OCI-M2 (cell line): ENCODE results near the gene SCGB1C2.
"Not testable (repeated sequence)": the region's sequence is repeated elsewhere in the genome, so short reads cannot be mapped to it uniquely, and the experiment has no call there.

Experiments used
- DNase-seq: peaks from one replicate; lab custom pipeline; 2025; ENCODE audit not compliant: unreplicated experiment; lab: John Stamatoyannopoulos, UW

The SCGB1C2 gene

DNA sequence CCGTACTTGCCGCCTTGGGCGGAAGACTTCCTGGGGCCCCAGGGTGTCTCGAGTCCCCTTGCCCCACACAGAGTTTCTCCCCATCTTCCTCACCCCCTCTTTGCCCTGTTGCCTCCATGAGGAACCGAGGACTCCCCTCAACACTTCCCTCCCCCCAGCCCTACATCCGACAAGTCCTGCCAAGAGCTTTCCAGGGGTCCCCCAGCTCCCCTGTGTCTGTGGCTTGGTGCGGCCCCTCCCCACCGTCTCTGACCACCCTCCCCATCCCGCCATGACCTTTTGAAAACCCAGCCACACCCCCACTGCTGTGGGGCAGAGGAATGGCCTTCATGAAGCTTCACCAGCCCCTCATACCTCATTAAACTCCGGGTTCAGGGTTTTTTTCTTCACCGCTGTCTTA lies 11.4 kb downstream of the SCGB1C2 start:
- DNase-seq = no peak

DNA sequence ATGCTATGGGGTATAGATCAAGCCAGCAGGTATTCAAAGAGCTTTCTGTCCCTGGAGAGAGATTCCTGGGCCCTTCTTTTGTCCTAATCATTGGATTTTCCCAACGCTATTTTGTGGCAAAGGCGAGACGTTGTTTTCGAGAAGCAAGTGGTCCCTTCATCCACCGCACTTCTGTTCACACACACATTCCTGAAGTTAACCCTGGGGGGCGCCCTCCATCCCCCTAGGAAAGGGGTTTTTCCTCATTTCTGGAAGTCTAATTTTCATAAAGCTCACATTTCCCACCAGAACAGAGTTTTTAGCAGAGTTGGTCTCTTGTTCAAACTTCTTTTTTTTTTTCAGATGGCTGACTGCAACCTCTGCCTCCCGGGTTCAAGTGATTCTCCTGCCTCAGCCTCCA lies 11.9 kb downstream of the SCGB1C2 start:
- DNase-seq = no peak

GRCh38 chr17:149897-150584 lies 12.7 kb downstream of the SCGB1C2 start:
- DNase-seq = no peak

DNA sequence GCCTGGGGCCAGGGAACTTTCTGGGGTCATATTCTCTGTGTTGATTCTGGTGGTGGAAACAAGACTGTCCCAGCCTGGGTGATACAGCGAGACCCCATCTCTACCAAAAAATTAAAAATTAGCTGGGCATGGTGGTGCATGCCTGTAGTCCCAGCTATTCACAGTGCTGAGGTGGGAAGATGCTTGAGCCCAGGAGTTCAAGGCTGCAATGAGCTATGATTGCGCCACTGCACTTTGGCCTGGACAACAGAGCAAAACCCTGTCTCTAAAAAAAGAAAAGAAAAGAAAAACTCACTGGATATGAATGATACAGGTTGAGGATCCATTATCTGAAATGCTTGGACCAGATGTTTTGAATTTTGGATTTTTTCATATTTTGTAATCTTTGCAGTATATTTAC lies 13.6 kb downstream of the SCGB1C2 start:
- no peak for DNase-seq

GRCh38 chr17:151886-152859 lies 14.8 kb downstream of the SCGB1C2 start:
- DNase-seq = no peak

DNA sequence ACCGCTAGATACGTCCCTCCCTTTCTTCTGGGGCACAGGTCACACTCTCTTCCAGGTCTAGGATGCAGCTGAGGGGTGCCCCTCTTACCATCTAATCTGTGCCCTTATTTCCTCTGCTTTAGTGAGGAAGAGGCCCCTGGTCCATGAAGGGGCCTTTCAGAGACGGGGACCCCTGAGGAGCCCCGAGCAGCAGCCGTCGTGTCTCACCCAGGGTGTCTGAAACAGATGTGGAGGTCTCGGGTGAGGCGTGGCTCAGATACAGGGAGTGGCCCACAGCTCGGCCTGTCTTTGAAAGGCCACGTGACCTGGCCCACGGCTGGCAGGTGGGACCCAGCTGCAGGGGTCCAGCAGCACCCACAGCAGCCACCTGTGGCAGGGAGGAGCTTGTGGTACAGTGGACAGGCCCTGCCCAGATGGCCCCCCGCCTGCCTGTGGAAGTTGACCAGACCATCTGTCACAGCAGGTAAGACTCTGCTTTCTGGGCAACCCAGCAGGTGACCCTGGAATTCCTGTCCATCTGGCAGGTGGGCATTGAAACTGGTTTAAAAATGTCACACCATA lies 15.6 kb downstream of the SCGB1C2 start:
- DNase-seq = no peak

- DNase-seq = no peak
Observed at GRCh38 chr17:153851-154250, 16.5 kb downstream of the SCGB1C2 start.

GRCh38 chr17:155576-155975 lies 18.2 kb downstream of the SCGB1C2 start:
- DNase-seq = no peak

DNA sequence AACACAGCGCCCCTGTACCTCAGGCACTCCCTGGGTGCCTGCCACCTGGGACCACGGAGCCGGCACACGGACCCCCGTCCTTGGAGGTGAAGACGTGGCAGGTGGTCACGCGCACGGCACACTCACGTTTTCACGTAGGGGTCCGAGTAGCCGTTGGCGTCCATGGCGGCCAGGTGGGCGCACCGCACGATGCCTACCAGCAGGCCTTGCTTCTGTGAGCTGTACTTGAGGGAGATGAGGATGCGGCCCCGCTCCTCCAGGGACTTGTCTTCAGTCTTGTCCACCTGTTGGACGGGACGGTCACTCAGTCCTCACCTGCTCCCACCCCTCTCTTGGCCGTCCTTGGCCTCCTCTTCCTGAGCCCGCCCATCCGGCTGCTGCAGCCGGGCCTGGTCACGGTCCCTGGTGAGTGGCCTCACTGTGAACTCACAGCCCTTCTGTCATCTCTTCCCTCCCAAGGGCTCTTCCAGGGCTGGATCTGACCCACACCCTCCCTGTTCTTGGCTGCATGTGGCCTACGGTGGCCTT lies 18.8 kb downstream of the SCGB1C2 start:
- no peak for DNase-seq

- DNase-seq = no peak
Observed at GRCh38 chr17:156946-157345, 19.6 kb downstream of the SCGB1C2 start.

GRCh38 chr17:157901-158300 lies 20.5 kb downstream of the SCGB1C2 start:
- no peak for DNase-seq

DNA sequence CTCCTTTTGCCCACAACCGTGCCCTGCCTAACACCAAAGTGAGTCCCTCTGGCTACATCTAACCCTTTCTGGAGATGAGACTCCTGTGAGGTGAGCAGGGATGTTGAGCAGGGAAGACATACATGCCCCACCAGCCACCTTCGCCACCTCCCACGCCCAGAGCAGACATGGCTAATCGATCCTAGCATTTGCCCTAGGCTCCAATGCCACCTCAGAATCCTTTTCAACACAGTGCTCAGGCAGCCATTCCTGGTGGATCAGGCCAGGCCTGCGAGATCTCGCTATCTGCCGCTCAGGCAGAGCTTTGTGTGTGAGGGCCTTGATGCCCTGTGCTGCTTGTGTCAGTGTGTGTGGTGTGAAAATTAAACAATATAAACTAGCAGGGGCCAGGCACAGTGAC lies 21.0 kb downstream of the SCGB1C2 start:
- DNase-seq = no peak

DNA sequence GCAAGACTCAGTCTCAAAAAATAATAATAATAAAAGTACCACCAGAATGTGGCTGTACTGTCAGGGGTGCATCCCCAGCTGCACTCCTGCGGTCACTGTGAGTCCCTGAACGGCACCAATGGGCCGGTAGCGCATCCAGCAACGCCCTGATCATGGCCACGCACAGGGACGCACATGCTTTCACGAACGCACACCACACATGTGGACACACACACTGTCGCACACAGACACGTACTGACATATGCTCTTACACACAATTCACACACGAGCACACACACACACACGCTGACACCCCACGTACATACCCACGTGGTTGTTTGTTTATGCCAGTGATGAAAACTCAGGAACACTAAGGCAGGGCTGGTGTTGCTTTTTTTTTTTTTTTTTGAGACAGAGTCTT lies 22.2 kb downstream of the SCGB1C2 start:
- no peak for DNase-seq

DNA sequence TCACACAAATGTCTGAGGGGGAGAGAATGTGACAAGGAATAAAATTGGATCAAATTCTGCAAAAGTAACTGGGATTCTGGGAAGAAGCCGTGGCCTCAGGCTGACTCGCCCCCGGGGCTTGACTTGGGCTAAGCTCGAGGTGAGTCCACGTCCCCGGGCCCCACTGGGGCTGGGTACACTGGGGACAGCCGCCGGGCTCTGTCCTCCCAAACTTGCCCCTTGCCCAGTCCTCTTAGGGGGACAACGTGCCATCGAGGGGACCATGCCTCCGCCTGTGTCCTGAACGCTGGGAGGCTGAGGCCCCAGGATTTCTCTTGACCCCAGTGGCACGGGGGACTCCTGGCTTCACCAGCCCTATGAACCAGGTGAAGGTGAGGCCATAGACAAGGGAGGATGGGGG lies 23.0 kb downstream of the SCGB1C2 start:
- DNase-seq = no peak

GRCh38 chr17:161481-161880 lies 24.1 kb downstream of the SCGB1C2 start:
- DNase-seq = no peak

GRCh38 chr17:162689-163088 lies 25.3 kb downstream of the SCGB1C2 start:
- no peak for DNase-seq

DNA sequence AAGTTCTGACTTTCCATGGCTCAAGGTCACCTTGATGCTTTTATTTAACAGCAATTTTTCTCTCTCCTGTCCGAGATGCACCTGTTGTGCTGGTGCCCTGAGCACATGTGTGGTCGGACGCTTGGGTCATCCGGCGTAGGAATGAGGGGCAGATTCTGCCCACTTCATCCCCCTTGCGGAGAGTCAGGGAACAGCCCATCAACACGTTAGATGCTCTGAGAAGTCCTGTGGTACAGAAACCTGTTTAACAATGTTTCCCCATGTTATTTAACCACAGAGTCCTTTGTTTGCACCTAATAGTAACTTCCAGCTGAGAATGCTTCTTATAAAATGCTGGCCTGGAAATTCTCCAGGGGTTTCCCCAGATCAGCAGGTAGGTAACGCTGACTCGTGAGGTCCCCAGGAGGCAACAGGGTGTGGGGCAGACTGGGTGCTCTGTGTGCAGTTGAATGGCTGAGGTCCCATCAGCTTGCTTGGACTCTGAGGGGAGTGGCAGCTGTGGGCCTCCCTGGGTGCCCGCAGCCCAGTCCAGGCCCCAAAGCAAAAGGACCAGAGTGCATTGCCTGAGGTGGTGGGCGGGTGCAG lies 26.2 kb downstream of the SCGB1C2 start:
- DNase-seq = no peak

DNA sequence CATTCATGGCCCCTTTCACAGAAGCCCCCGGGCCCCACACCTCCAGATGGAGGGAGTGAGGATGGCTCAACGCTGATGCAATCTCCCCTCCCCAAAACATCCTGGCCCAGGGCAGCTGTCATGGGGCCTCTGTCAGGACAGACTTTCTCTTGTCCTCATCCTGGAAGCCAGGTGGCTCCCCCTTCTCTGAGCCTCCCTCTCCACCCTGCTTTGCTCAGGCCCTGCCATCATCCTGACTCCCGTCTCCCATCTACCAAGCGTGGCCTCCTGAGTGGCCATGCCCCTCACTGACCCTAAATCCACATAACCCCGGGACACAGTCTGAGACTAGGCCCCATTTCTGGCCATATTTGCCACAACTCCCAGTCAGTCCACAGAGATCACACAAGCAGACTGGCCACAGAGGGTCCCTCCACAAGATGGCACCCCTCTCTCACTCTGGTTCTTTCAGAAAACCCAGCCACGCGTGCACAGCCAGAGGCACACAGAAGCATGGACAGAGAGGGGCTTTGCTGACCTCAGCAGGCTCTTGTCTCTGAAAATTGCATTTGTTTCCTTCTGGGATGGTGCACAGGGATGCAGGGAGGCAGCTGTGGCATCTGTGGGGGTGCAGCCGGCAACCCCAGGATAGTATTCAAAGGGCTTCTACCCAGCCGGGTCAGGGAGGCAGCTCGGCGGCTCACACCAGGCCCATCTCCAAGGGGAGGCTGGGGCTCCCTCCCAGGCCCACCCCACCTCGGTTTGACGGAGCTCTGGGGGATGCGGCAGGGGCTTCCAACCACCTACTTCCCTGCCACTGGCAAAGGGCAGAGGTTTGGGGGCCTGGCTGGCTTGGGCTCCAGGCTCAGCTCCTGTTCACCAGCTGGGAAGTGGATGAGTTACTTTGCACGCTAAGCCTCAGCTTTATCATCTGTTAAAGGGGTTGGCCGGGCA lies 27.2 kb downstream of the SCGB1C2 start:
- no peak for DNase-seq

DNA sequence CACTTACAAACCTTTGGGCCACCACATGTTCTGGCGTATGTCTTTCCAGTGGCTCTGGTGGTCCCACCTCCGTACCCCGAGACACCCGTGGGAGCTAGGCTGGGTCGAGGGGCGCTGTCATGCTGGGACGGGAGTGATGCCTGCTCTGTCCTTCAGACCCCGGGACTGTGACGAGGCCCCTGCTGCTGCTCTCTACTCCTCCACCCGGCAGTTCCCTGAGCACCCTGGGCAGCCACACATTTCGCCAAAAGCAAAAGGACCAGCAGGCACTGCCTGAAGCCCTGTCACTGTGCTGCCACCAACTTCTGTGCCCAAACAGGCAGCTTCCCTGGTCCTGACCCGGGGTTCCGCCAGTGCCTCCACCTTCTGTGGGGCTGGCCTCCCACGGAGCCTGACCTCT lies 28.6 kb downstream of the SCGB1C2 start:
- no peak for DNase-seq

DNA sequence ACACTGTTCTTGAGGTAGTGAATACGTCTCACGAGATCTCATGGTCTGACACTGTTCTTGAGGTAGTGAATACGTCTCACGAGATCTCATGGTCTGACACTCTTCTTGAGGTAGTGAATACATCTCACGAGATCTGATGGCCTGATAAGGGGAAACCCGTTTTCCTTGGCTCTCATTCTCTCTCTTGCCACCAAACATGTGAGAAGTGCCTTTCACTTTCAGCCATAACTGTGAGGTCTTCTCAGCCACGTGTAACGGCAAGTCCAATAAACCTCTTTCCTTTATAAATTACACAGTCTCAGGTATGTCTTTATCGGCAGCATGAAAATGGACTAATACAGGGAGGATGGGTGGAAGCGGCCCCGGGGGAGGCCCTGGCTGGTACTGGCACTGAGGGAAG lies 31.2 kb downstream of the SCGB1C2 start:
- not testable (repeated sequence) for DNase-seq
